ENCODE data around the gene GBA2. TPM values are rescaled to one million over a fixed set of nuclear protein-coding genes. Genes with fewer than 3 reads are reported as not detected.
A peak's percentile ranks its signal among the peaks of the same experiment; 100 is the strongest.

GBA2 gene
- total RNA-seq, 1 donor from 2014 or later, result 84.7 TPM

GRCh38 chr9:35783418-35783817 is 34.4 kb upstream of the GBA2 start:
- DNase-seq (ENCODE audit: low spot score in 2 of 2, unreplicated experiment in 2 of 2), result no peak
- peaks cover 7% of the 10 kb centered on the region for H3K9me3 Mint-ChIP-seq
- no peak for TF ChIP-seq CTCF (IDR thresholded peaks at IDR 0.05; ENCODE audit: unreplicated experiment)
- H3K27ac Mint-ChIP-seq, result no peak overlapping the region
- H3K4me1 Mint-ChIP-seq, result no peaks in the 10 kb centered on the region
- no peak overlapping the region for H3K4me3 Mint-ChIP-seq
- H3K27me3 Mint-ChIP-seq (ENCODE audit: low read depth), result peaks cover 2% of the 10 kb centered on the region
- peaks cover 17% of the 10 kb centered on the region for H3K36me3 Mint-ChIP-seq

- no peak for TF ChIP-seq CTCF (IDR thresholded peaks at IDR 0.05; ENCODE audit: unreplicated experiment)
- Mint-ChIP-seq H3K27ac (no peak overlapping the region), H3K4me3 (no peak overlapping the region), H3K4me1 (peaks cover 1% of the 10 kb centered on the region), H3K27me3 (ENCODE audit: low read depth) (peaks cover 2% of the 10 kb centered on the region), H3K9me3 (peaks cover 7% of the 10 kb centered on the region), H3K36me3 (peaks cover 14% of the 10 kb centered on the region)
- DNase-seq (ENCODE audit: low spot score in 2 of 2, unreplicated experiment in 2 of 2), result no peak
These were observed 32.0 kb upstream of the GBA2 start for GRCh38 chr9:35781066-35781465.

- Mint-ChIP-seq H3K9me3 (peaks cover 3% of the 10 kb centered on the region), H3K27ac (no peak overlapping the region), H3K4me1 (peaks cover 8% of the 10 kb centered on the region), H3K27me3 (ENCODE audit: low read depth) (peaks cover 2% of the 10 kb centered on the region), H3K36me3 (peaks cover 9% of the 10 kb centered on the region), H3K4me3 (no peak overlapping the region)
- no peak for DNase-seq (ENCODE audit: low spot score in 2 of 2, unreplicated experiment in 2 of 2)
- no peak for TF ChIP-seq CTCF (IDR thresholded peaks at IDR 0.05; ENCODE audit: unreplicated experiment)
These were observed 29.5 kb upstream of the GBA2 start for GRCh38 chr9:35778496-35778895.

GRCh38 chr9:35776018-35776417 is 27.0 kb upstream of the GBA2 start:
- Mint-ChIP-seq H3K27me3 (ENCODE audit: low read depth) (peaks cover 2% of the 10 kb centered on the region), H3K36me3 (peaks cover 6% of the 10 kb centered on the region), H3K9me3 (no peaks in the 10 kb centered on the region), H3K27ac (peak overlapping the region; percentile 47), H3K4me1 (peaks cover 8% of the 10 kb centered on the region), H3K4me3 (no peak overlapping the region)
- DNase-seq (ENCODE audit: low spot score in 2 of 2, unreplicated experiment in 2 of 2), result no peak
- no peak for TF ChIP-seq CTCF (IDR thresholded peaks at IDR 0.05; ENCODE audit: unreplicated experiment)

- H3K27ac Mint-ChIP-seq, result no peak overlapping the region
- DNase-seq (ENCODE audit: low spot score in 2 of 2, unreplicated experiment in 2 of 2), result no peak
These were observed 26.0 kb upstream of the GBA2 start for GRCh38 chr9:35774907-35775635.

More at GRCh38 chr9:35774907-35775635, 26.0 kb upstream of the GBA2 start:
- no peaks in the 10 kb centered on the region for H3K9me3 Mint-ChIP-seq
- H3K27me3 Mint-ChIP-seq (ENCODE audit: low read depth), result peaks cover under 1% of the 10 kb centered on the region
- H3K4me1 Mint-ChIP-seq, result peaks cover 8% of the 10 kb centered on the region
- H3K4me3 Mint-ChIP-seq, result no peak overlapping the region
- peaks cover under 1% of the 10 kb centered on the region for H3K36me3 Mint-ChIP-seq
- TF ChIP-seq CTCF (IDR thresholded peaks at IDR 0.05; ENCODE audit: unreplicated experiment), result no peak

All from mesothelial cell of epicardium (in vitro differentiated cells).